ENCODE data around the gene RAMP2.

The RAMP2 gene

GRCh38 chr17:42784811-42785592, 24.0 kb downstream of the RAMP2 start:
- DNase-seq (ENCODE audit: low read depth): no peak
- H3K4me3 ChIP-seq (ENCODE audit: low read depth, low read length): no peak overlapping the region
- no peak for TF ChIP-seq CTCF (IDR thresholded peaks at IDR 0.05; ENCODE audit: insufficient read depth, low read depth, low read length, missing control alignments)

- no peak overlapping the region for H3K4me3 ChIP-seq (ENCODE audit: low read depth, low read length)
- TF ChIP-seq CTCF (IDR thresholded peaks at IDR 0.05; ENCODE audit: insufficient read depth, low read depth, low read length, missing control alignments): no peak
- DNase-seq (ENCODE audit: low read depth): no peak
Measured at GRCh38 chr17:42787266-42787665, 26.2 kb downstream of the RAMP2 start.

- TF ChIP-seq CTCF (IDR thresholded peaks at IDR 0.05; ENCODE audit: insufficient read depth, low read depth, low read length, missing control alignments): no peak
- no peak overlapping the region for H3K4me3 ChIP-seq (ENCODE audit: low read depth, low read length)
- DNase-seq (ENCODE audit: low read depth): no peak
Measured at GRCh38 chr17:42791948-42792347, 30.9 kb downstream of the RAMP2 start.

GRCh38 chr17:42792545-42792944, 31.5 kb downstream of the RAMP2 start:
- TF ChIP-seq CTCF (IDR thresholded peaks at IDR 0.05; ENCODE audit: insufficient read depth, low read depth, low read length, missing control alignments): no peak
- no peak for DNase-seq (ENCODE audit: low read depth)
- H3K4me3 ChIP-seq (ENCODE audit: low read depth, low read length): no peak overlapping the region

GRCh38 chr17:42795061-42795460, 34.0 kb downstream of the RAMP2 start:
- DNase-seq (ENCODE audit: low read depth): no peak
- TF ChIP-seq CTCF (IDR thresholded peaks at IDR 0.05; ENCODE audit: insufficient read depth, low read depth, low read length, missing control alignments): no peak
- H3K4me3 ChIP-seq (ENCODE audit: low read depth, low read length): no peak overlapping the region

GRCh38 chr17:42795465-42795864, 34.4 kb downstream of the RAMP2 start:
- H3K4me3 ChIP-seq (ENCODE audit: low read depth, low read length): no peak overlapping the region
- DNase-seq (ENCODE audit: low read depth): no peak
- no peak for TF ChIP-seq CTCF (IDR thresholded peaks at IDR 0.05; ENCODE audit: insufficient read depth, low read depth, low read length, missing control alignments)
